Prostate gland (tissue), 2 donors: ENCODE data around the gene MRPS12.

Experiments
- POLR2A ChIP-seq: fragments of 450-650 bp; IDR thresholded peaks from one replicate; pipeline ENCODE4 v1.6.1; 2016; ENCODE audit warnings: antibody characterized with exemption, mild to moderate bottlenecking
- TF ChIP-seq, protein P1 (sequence below), 4 experiments: fragments of 200-600 bp in 2 of 4; fragments of 450-650 bp in 2 of 4; sonication (generic) in 2 of 4; IDR thresholded peaks; 1 replicate in 3 of 4; 2 replicates in 1 of 4; pipeline ENCODE4 v1.5.1; 2016 to 2019; ENCODE audit warnings: antibody characterized with exemption in 4 of 4, mild to moderate bottlenecking in 2 of 4, moderate library complexity in 2 of 4

DNA sequence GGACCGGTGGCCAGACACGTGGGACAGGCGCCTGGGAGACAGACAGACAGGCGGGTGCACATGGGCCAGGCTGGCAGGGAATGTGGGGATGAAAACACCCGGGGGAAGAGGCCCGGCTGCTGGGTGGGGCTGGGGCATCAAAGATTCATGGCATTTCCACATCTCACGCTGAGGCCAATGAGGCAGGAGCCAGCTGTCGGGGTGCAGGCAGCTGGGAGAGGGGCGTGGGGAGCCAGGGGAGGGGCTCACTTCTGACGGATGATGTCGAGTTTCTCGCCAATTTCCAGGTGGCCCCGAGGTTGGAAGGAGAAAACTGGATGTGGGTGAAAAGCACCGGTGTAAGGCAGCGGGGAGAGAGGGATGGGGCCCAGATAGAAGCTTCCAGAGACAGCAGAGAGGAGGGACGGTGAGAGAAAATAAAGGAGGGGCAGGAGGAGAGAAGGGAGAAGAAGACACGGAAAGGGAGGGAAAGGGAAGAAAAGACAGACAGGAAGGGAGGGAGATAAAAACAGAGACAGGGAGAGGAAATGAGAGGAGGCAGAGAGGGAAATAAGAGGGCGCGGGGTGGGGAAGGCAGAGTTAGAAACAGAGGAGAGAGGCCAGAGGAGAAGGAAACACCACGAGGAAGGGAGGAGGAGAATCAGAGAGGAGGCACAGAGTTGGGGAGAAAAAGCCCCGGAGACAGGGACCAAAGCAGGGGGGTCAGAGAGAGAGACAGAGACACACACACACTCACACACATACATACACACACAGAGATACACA is 10.7 kb upstream of the MRPS12 start:
- TF ChIP-seq, protein P1, sequence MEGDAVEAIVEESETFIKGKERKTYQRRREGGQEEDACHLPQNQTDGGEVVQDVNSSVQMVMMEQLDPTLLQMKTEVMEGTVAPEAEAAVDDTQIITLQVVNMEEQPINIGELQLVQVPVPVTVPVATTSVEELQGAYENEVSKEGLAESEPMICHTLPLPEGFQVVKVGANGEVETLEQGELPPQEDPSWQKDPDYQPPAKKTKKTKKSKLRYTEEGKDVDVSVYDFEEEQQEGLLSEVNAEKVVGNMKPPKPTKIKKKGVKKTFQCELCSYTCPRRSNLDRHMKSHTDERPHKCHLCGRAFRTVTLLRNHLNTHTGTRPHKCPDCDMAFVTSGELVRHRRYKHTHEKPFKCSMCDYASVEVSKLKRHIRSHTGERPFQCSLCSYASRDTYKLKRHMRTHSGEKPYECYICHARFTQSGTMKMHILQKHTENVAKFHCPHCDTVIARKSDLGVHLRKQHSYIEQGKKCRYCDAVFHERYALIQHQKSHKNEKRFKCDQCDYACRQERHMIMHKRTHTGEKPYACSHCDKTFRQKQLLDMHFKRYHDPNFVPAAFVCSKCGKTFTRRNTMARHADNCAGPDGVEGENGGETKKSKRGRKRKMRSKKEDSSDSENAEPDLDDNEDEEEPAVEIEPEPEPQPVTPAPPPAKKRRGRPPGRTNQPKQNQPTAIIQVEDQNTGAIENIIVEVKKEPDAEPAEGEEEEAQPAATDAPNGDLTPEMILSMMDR (IDR thresholded peaks at IDR 0.05) = no peak
- TF ChIP-seq POLR2A = no peak
